T-helper 2 cell treated with Interferon-gamma antibody and Interleukin-4, amounts not matched to agents 100 ng/mL and 5 ng/mL, for 36 hours (primary cell): ENCODE data around the gene EXOC3L1. TPM values are rescaled to one million over a fixed set of nuclear protein-coding genes. Genes with fewer than 3 reads are reported as not detected.

Source experiments
- intact Hi-C: fragments of 100-400 bp; cut with micrococcal nuclease; formaldehyde crosslinking; loops from one replicate; pipeline ENCODE4 v1.15.1; 2023
- total RNA-seq: library from RNA; stranded (reverse); gene quantifications from 2 replicates; pipeline ENCODE4 v1.2.3, GENCODE V29; 2022

EXOC3L1 gene
- 0.09 TPM in 1 of 2 replicates, not detected in the other for total RNA-seq

DNA sequence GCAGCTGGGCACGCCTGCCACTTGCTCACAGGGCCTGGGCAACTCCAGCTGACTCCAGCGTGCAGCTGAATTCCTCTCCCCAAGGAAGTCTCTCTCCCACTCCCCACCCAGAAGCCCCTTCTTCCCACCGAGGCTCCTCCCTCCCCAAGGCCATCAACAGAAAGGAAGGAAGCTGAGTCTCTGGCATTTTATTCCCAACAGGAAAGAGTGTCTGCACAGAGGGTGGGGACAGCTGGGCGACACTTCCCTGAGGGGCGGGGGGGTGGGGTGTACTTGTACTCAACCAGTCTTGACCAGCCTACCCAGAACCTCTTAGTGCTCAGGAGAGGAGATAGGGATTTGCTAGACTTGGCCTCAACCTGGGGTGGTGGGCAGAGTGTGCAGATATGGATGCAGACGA, at the start of gene EXOC3L1:
EXOC3L1 (minus strand) TSS at position 96 of the 400 bp plus-strand sequence. CDS start 460 bp downstream, outside the sequence.
- intact Hi-C loops, result no loop called here

- intact Hi-C loops, result no loop called here
Observed at GRCh38 chr16:67238806-67239470, 49.0 kb upstream of the EXOC3L1 start.

- intact Hi-C loops, result no loop called here
Observed at GRCh38 chr16:67238278-67238575, 48.3 kb upstream of the EXOC3L1 start.

GRCh38 chr16:67237396-67238277, 47.7 kb upstream of the EXOC3L1 start:
- intact Hi-C loops, result no loop called here

GRCh38 chr16:67236563-67237395, 46.8 kb upstream of the EXOC3L1 start:
- intact Hi-C loops, result loop anchor here (1.0 kb wide), 2 partner anchors 9 to 11 kb away; partner anchors contain the start of genes FHOD1 and TMEM208

DNA sequence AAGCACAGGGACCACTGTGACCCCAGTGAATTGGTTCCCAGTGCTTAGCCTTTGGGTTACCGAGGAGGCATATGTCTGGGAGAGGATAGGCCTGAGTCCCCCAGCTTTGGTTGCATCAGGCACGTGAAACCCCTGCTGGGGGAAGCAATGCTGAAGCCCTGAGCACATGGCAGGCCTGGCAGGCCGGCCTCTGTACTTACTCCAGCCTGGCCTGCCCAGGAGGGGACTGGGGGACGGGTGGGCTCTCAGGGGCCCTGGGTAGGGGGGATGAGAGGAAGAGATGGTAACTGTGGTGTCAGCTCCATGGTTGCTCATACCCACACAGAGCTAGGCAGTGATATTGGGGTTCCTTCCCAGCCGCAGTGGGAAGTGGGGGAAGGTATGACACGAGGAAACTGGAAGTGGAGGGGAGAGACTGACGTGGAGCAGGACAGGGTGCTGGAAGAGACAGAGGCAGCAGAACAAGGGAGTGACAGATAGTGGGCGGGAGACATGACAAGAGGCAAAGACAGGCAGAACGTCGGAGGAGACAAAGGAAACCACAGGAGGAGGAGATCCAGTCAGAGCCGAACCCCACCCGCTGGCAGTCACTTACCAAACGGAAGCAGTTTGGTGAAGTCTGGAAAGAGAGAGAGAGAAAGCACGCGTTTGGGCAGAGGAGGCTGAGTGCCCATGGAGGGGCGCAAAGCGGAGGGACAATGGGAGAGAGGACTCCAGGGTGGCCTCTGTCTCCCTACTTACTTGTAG, 46.1 kb upstream of the EXOC3L1 start:
- intact Hi-C loops, result loop anchor here (1.0 kb wide), 2 partner anchors 9 to 11 kb away; partner anchors contain the start of genes FHOD1 and TMEM208

- intact Hi-C loops, result no loop called here
Observed at GRCh38 chr16:67234180-67234597, 44.3 kb upstream of the EXOC3L1 start.

DNA sequence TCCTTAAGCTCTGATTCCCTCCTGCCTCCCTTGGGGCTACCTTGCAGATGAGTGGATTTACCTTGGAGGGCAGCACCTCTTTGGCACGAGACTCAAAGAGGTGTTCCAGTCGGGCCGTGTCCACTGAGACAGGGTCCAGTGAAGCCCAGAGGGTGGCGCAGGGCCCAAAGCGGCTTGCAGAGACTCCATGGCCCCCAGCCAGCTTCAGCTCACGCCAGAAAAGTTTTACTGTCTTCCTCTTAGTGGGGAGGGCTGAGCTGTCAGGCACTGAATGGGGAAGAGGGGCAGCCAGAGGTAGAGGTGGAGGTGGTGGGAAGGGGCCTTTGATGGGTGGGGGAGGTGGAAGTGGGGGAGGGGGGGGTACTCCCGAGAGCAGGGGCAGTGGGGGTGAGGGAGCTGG, 43.7 kb upstream of the EXOC3L1 start:
- intact Hi-C loops, result no loop called here

DNA sequence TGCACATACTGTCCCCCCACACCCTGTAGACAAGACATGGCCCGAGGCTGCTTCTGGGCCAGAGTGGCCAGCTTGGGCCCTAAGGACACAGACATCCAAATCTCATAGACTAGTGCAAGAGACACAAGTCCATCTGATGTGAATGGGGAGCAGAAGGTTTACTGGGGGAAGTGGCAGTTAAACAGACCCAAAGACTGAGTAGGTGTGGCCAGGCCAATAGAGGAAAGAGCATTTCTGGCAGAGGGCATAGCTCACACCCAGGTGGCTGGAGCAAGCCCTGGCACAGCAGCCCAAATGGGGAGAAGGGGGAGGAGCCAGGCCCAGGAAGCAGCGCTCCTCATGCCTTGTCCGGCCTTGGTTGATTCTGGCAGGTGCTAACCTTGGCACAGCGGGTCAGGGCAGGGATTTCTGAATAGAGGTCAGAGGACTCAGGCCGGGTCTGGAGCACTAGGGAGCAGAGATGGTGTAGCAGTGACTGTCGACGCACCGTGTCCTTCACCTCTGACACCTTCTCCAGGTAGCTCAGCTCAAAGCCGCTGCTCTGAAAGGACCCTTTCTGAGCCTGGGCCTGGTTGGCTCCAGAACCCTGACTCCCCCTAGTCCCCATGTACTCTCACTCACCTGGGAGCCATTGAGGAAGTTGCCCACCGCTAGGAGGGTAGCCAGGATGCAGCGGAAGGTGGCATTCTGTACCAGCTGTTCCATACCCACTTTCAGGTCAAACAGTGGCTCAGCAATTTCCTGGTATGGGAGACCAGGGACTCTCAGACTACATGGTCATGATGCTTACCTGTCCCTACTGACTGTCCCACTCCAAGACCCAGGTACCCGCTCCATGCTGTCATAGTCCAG, 41.1 kb upstream of the EXOC3L1 start:
- intact Hi-C loops, result no loop called here

DNA sequence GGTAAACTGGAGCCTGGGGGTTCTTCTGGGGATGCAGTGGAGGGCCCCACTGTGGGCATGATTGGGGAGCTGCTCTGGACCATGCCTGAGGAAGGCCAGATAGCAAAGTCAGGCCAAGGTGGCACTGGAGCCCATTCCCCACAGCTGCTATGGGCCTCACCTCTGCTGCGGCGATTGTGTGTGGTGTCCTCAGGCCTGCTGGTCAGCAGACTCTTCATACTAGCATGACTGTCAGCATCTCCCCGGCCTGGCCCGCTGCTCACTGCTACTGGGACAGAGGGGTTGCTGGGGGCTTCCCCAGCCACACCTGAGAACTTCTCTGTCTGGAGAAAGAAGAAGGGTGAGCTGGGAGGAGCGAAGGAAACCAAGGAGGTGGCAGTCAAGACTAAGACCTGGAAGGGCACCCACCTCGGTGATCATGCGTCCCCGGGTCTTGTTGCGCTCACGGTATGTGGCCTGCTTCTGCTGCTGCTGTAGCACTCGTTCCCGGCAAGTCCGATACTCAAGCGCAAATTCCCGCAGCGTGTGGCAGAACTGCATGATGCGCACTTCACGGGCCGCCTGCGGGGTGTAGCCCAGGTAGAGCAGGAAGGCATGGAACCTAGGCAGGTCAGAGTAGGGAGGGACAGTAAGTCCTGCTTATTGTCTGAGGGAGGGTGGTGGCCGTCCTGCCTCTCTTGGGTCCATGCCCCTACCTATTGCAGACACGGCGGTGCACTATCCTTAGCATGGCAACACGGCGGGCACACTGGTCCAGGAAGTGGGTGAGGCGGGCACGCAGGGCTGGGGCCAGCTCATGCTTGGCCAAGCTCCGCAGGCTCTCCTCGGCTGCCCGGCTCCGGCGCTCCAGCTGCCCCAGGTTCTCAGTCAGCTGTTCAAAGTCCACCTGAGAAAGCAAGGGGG, 40.2 kb upstream of the EXOC3L1 start:
- intact Hi-C loops, result no loop called here

- intact Hi-C loops, result no loop called here
Observed at GRCh38 chr16:67228905-67229304, 39.0 kb upstream of the EXOC3L1 start.

- intact Hi-C loops, result no loop called here
Observed at GRCh38 chr16:67228034-67228785, 38.3 kb upstream of the EXOC3L1 start.

DNA sequence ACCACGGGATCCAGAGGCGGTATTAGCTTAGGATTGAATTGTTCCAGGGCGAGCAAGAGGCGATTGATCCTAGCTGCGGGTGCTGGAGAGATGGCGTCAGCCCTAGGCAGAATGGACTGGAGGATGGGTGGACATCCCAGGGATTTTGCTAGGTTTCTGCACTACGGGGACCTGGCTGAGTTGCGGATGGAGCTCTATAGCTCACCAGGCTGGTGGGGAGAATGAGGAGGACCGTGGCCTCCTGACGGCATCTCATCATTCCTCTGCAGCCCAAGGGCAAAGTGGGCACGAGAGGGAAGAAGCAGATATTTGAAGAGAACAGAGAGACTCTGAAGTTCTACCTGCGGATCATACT, 37.6 kb upstream of the EXOC3L1 start:
- intact Hi-C loops, result loop anchor here (1.0 to 2.0 kb wide), 5 partner anchors 9 to 51 kb away; partner anchors contain the start of genes E2F4, FHOD1 and PLEKHG4

GRCh38 chr16:67226804-67227566, 37.0 kb upstream of the EXOC3L1 start, which contains the start of gene TMEM208:
TMEM208 (plus strand) TSS chr16:67227130; CDS start chr16:67227219, 89 bp downstream.
- intact Hi-C loops, result loop anchor here (1.0 to 2.0 kb wide), 5 partner anchors 9 to 52 kb away; partner anchors contain the start of genes E2F4, FHOD1 and PLEKHG4

GRCh38 chr16:67226295-67226803, 36.4 kb upstream of the EXOC3L1 start:
- intact Hi-C loops, result loop anchor here (2.0 kb wide), 3 partner anchors 34 to 52 kb away; partner anchors contain the start of genes E2F4 and PLEKHG4

- intact Hi-C loops, result no loop called here
Observed at GRCh38 chr16:67223992-67224391, 34.1 kb upstream of the EXOC3L1 start.
